Measurements from ENCODE around the gene UNC119B.

DNA sequence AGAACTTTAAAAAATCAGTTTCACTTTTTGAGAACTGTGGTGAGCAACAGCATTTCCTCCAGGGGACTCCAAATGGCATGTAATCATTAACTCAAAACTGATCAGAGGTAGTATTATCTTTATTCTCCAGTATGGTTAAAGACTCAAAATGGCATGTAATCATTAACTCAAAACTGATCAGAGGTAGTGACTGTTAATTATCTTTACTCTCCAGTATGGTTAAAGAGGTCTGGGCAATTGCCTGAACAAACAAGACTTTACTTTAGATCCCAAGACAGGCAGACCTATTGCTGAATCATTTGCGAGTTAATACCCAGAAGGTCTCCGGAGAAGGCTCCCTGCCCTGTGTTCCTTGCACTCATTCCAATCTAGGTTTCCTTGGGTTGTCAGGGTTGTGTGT, 8.8 kb downstream of the UNC119B start:
- TF ChIP-seq POLR2A (IDR thresholded peaks at IDR 0.05) = no peak
- TF ChIP-seq, protein P1, sequence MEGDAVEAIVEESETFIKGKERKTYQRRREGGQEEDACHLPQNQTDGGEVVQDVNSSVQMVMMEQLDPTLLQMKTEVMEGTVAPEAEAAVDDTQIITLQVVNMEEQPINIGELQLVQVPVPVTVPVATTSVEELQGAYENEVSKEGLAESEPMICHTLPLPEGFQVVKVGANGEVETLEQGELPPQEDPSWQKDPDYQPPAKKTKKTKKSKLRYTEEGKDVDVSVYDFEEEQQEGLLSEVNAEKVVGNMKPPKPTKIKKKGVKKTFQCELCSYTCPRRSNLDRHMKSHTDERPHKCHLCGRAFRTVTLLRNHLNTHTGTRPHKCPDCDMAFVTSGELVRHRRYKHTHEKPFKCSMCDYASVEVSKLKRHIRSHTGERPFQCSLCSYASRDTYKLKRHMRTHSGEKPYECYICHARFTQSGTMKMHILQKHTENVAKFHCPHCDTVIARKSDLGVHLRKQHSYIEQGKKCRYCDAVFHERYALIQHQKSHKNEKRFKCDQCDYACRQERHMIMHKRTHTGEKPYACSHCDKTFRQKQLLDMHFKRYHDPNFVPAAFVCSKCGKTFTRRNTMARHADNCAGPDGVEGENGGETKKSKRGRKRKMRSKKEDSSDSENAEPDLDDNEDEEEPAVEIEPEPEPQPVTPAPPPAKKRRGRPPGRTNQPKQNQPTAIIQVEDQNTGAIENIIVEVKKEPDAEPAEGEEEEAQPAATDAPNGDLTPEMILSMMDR (IDR thresholded peaks at IDR 0.05) = no peak
